ENCODE data around the gene ARL5C. TPM values are rescaled to one million over a fixed set of nuclear protein-coding genes. Genes with fewer than 3 reads are reported as not detected.
A peak's percentile ranks its signal among the peaks of the same experiment; 100 is the strongest.

The ARL5C gene
- total RNA-seq, 1 experiment from 2014 or later = not detected

DNA sequence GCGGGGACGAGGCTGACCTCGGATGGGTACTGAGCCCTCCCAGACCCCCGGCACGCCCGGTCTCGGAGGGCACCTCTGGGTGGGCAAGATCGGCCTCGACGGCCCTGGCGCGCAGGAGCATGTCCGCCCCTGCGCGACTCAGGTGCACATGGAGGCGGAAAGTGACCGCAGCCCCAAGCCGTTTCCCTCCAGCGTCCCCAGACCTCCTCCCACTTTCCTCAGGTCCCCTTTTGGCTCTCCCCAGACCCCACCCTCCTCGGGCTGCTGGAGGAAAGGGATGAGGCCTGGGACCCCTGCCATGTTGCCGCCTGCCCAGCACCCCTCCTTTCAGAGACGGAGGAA lies 44.1 kb upstream of the ARL5C start:
- H3K4ac ChIP-seq (ENCODE audit: low read depth, low read length) = no peak overlapping the region
- no peak overlapping the region; the same call in 1 of the 2 replicates for H3K14ac ChIP-seq (ENCODE audit: insufficient read depth, low read length)
- H3T11ph ChIP-seq (ENCODE audit: low read length) = no peak overlapping the region
- no peaks in the 10 kb centered on the region; the same call in 1 of the 2 replicates for H3K4me1 ChIP-seq (ENCODE audit: insufficient read depth, low read length)
- H3K36me3 Mint-ChIP-seq (ENCODE audit: insufficient read depth in 1 of 3, low read depth in 3 of 3) = peaks cover 0 to 2% (median under 1%) of the 10 kb centered on the region in 3 experiments; a peak in 5 of 7 replicates
- peaks cover 17% of the 10 kb centered on the region for H3K27me3 Mint-ChIP-seq (ENCODE audit: low read depth)
- DNase-seq = no peak
- H3K23ac ChIP-seq (ENCODE audit: insufficient read length, low read depth, low read length) = no peak overlapping the region
- H3K23me2 ChIP-seq (ENCODE audit: insufficient read length, low read depth, low read length, poor library complexity, severe bottlenecking) = peaks cover 6% of the 10 kb centered on the region
- H3K9ac ChIP-seq (ENCODE audit: extremely low read depth, insufficient read length, low read length) = no peak overlapping the region
- H4K5ac ChIP-seq (ENCODE audit: insufficient read length, low read depth, low read length) = no peak overlapping the region
- H2AK5ac ChIP-seq (ENCODE audit: insufficient read length, low read length) = no peak overlapping the region
- no peak overlapping the region for H3K27ac ChIP-seq (ENCODE audit: insufficient read length, low read depth, low read length)
- no peak overlapping the region for H4K91ac ChIP-seq (ENCODE audit: insufficient read length, low read depth, low read length)
- H3K56ac ChIP-seq (ENCODE audit: insufficient read length, low read depth, low read length) = no peak overlapping the region
- no peaks in the 10 kb centered on the region for H3K27me3 ChIP-seq (ENCODE audit: insufficient read depth, low read length)
- no peak overlapping the region for H2BK120ac ChIP-seq (ENCODE audit: low read depth, low read length, poor library complexity, severe bottlenecking)
- TF ChIP-seq, protein P1, sequence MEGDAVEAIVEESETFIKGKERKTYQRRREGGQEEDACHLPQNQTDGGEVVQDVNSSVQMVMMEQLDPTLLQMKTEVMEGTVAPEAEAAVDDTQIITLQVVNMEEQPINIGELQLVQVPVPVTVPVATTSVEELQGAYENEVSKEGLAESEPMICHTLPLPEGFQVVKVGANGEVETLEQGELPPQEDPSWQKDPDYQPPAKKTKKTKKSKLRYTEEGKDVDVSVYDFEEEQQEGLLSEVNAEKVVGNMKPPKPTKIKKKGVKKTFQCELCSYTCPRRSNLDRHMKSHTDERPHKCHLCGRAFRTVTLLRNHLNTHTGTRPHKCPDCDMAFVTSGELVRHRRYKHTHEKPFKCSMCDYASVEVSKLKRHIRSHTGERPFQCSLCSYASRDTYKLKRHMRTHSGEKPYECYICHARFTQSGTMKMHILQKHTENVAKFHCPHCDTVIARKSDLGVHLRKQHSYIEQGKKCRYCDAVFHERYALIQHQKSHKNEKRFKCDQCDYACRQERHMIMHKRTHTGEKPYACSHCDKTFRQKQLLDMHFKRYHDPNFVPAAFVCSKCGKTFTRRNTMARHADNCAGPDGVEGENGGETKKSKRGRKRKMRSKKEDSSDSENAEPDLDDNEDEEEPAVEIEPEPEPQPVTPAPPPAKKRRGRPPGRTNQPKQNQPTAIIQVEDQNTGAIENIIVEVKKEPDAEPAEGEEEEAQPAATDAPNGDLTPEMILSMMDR (conservative IDR thresholded peaks at IDR 0.05) = no peak
- H3K4me3 Mint-ChIP-seq = peak overlapping the region; percentile 47 to 74
- no peak overlapping the region for H2BK15ac ChIP-seq (ENCODE audit: low read depth, low read length)
- peak overlapping the region; percentile 36 for H3K4me2 ChIP-seq (ENCODE audit: insufficient read depth, insufficient read length, low read length)
- H2BK5ac ChIP-seq (ENCODE audit: insufficient read length, low read length) = no peak overlapping the region
- WGBS (ENCODE audit: extremely low coverage, insufficient read length, low lambda C conversion rate) = no CpG with 5 or more reads among the region's 22 CpGs
- H3K27ac Mint-ChIP-seq = no peak overlapping the region
- no peak overlapping the region for H4K8ac ChIP-seq (replicated peaks; ENCODE audit: insufficient read length, low read depth, low read length)
- peak overlapping the region; percentile 39 for H3K18ac ChIP-seq (ENCODE audit: insufficient read length, low read depth, low read length)
- no peak overlapping the region for H2AFZ ChIP-seq (ENCODE audit: low read length)
- no peaks in the 10 kb centered on the region for H4K20me1 ChIP-seq (ENCODE audit: control insufficient read depth, insufficient read depth, insufficient read length)
- H3K79me2 ChIP-seq (ENCODE audit: insufficient read depth, low read length) = no peaks in the 10 kb centered on the region
- H3K9me3 ChIP-seq (ENCODE audit: control insufficient read depth, low read depth, low read length) = no peaks in the 10 kb centered on the region
- peaks cover 27 to 58% of the 10 kb centered on the region in 2 experiments for H3K4me1 Mint-ChIP-seq
- H3K79me1 ChIP-seq (ENCODE audit: insufficient read depth, low read depth, low read length, poor library complexity, severe bottlenecking) = no peaks in the 10 kb centered on the region
- H2BK20ac ChIP-seq (ENCODE audit: low read depth, low read length, poor library complexity, severe bottlenecking) = no peak overlapping the region
- H2BK12ac ChIP-seq (ENCODE audit: insufficient read length, low read depth, low read length) = no peak overlapping the region
- no peaks in the 10 kb centered on the region for H3K9me3 Mint-ChIP-seq
